Thyroid gland (tissue), 4 donors: ENCODE results near the gene ELOVL7.
"Not testable (repeated sequence)": the region's sequence is repeated elsewhere in the genome, so short reads cannot be mapped to it uniquely, and the experiment has no call there.

ENCODE experiments used
- POLR2A ChIP-seq, 2 donors: fragments of 450-650 bp; IDR thresholded peaks; one replicate each; pipeline ENCODE4 v1.6.1; 2017; ENCODE audit warnings: antibody characterized with exemption in 2 of 2, mild to moderate bottlenecking in 2 of 2, moderate library complexity in 1 of 2
- TF ChIP-seq, protein P1 (sequence below), 6 experiments: fragments of 200-600 bp in 3 of 6; fragments of 450-650 bp in 3 of 6; sonication (generic) in 3 of 6; IDR thresholded peaks; one replicate each; pipeline ENCODE4 v1.5.1; 2016 to 2019; ENCODE audit warnings: antibody characterized with exemption in 6 of 6, mild to moderate bottlenecking in 2 of 6, inconsistent platforms in 1 of 6, moderate library complexity in 1 of 6

DNA sequence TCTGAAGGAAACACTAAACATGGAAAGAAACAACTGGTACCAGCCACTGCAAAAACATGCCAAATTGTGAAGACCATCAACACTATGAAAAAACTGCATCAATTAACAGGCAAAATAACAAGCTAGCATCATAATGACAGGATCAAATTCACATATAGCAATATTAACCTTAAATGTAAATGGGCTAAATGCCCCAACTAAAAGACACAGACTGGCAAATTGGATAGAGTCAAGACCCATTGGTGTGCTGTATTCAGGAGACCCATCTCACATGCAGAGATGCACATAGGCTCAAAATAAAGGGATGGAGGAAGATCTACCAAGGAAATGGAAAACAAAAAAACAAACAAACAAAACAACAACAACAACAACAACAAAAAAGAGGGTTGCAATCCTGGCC, 113.2 kb downstream of the ELOVL7 start:
- TF ChIP-seq POLR2A (IDR thresholded peaks at IDR 0.05): not testable (repeated sequence)
- TF ChIP-seq, protein P1, sequence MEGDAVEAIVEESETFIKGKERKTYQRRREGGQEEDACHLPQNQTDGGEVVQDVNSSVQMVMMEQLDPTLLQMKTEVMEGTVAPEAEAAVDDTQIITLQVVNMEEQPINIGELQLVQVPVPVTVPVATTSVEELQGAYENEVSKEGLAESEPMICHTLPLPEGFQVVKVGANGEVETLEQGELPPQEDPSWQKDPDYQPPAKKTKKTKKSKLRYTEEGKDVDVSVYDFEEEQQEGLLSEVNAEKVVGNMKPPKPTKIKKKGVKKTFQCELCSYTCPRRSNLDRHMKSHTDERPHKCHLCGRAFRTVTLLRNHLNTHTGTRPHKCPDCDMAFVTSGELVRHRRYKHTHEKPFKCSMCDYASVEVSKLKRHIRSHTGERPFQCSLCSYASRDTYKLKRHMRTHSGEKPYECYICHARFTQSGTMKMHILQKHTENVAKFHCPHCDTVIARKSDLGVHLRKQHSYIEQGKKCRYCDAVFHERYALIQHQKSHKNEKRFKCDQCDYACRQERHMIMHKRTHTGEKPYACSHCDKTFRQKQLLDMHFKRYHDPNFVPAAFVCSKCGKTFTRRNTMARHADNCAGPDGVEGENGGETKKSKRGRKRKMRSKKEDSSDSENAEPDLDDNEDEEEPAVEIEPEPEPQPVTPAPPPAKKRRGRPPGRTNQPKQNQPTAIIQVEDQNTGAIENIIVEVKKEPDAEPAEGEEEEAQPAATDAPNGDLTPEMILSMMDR (IDR thresholded peaks at IDR 0.05): not testable (repeated sequence)
